SIG-M5 treated with dmso at 0.1 percent for 504 hours (cell line): ENCODE data around the gene CFAP58.

ENCODE experiments used
- DNase-seq: peaks from one replicate; lab custom pipeline; 2025; ENCODE audit not compliant: unreplicated experiment; lab: John Stamatoyannopoulos, UW

CFAP58 gene

GRCh38 chr10:104480797-104481196 is 127.2 kb downstream of the CFAP58 start:
- no peak for DNase-seq

GRCh38 chr10:104483582-104483981 is 129.9 kb downstream of the CFAP58 start:
- DNase-seq: no peak

GRCh38 chr10:104485632-104486031 is 132.0 kb downstream of the CFAP58 start:
- no peak for DNase-seq

GRCh38 chr10:104486803-104487202 is 133.2 kb downstream of the CFAP58 start:
- no peak for DNase-seq

- DNase-seq: no peak
Observed at GRCh38 chr10:104487794-104488438, 134.3 kb downstream of the CFAP58 start.

- no peak for DNase-seq
Observed at GRCh38 chr10:104488439-104488832, 134.8 kb downstream of the CFAP58 start.

- DNase-seq: no peak
Observed at GRCh38 chr10:104492329-104492940, 138.8 kb downstream of the CFAP58 start.

- DNase-seq: no peak
Observed at GRCh38 chr10:104498347-104499081, 144.9 kb downstream of the CFAP58 start.

GRCh38 chr10:104501449-104501848 is 147.8 kb downstream of the CFAP58 start:
- DNase-seq: no peak

GRCh38 chr10:104501864-104502579 is 148.4 kb downstream of the CFAP58 start:
- DNase-seq: no peak

GRCh38 chr10:104502907-104503306 is 149.3 kb downstream of the CFAP58 start:
- no peak for DNase-seq
